SU-DHL-6 (cell line): ENCODE results near the gene EHD4.

ENCODE experiments used
- H2AFZ ChIP-seq: fragments of 200-600 bp; sonication (generic); 2 replicates; pipeline ENCODE4 v1.6.1; 2014; ENCODE audit warnings: low read depth, mild to moderate bottlenecking, moderate library complexity, mixed read lengths, antibody characterized with exemption, low read length; ENCODE audit not compliant: severe bottlenecking
- H3F3A ChIP-seq: fragments of 200-600 bp; shearing (Covaris generic); 2 replicates; pipeline ENCODE4 v1.6.0; 2016; ENCODE audit warnings: antibody characterized with exemption, mild to moderate bottlenecking; ENCODE audit not compliant: insufficient read depth
- H3K27ac ChIP-seq: fragments of 200-600 bp; sonication (generic); 2 replicates; pipeline ENCODE4 v1.5.1; 2016; ENCODE audit warnings: low read depth, mild to moderate bottlenecking, low read length, moderate library complexity, mixed read lengths
- H3K27me3 ChIP-seq: fragments of 200-600 bp; sonication (generic), shearing (Covaris generic); 2 replicates; pipeline ENCODE4 v1.6.0; 2014; ENCODE audit warnings: mild to moderate bottlenecking, low read length
- H3K36me3 ChIP-seq: fragments of 200-600 bp; sonication (generic); 2 replicates; pipeline ENCODE4 v1.6.1; 2014; ENCODE audit warnings: mild to moderate bottlenecking, low read length, mixed read lengths
- H3K4me2 ChIP-seq: fragments of 300-600, 200-600 bp; shearing (Covaris generic), sonication (generic); 2 replicates; pipeline ENCODE4 v1.6.0; 2014; ENCODE audit warnings: low read length, low read depth, mild to moderate bottlenecking; ENCODE audit not compliant: poor library complexity, severe bottlenecking
- H3K4me3 ChIP-seq: fragments of 200-600 bp; sonication (generic); 2 replicates; pipeline ENCODE4 v1.5.1; 2014; ENCODE audit warnings: antibody characterized with exemption, low read length, mild to moderate bottlenecking, mixed read lengths; ENCODE audit not compliant: insufficient read depth, poor library complexity, severe bottlenecking
- H3K79me2 ChIP-seq: fragments of 200-600 bp; sonication (generic); 2 replicates; pipeline ENCODE4 v1.6.1; 2014; ENCODE audit warnings: mild to moderate bottlenecking, low read length, moderate library complexity; ENCODE audit not compliant: insufficient read depth
- H3K9ac ChIP-seq: fragments of 200-600 bp; sonication (generic); 2 replicates; pipeline ENCODE4 v1.7.0; 2014; ENCODE audit warnings: mild to moderate bottlenecking, low read length
- H3K9me2 ChIP-seq: fragments of 200-600 bp; sonication (generic); replicated peaks from 2 replicates; pipeline ENCODE4 v1.6.1; 2014; ENCODE audit warnings: low read length; ENCODE audit not compliant: insufficient read depth
- H3K9me3 ChIP-seq: fragments of 200-600 bp; sonication (generic); 2 replicates; pipeline ENCODE4 v1.6.1; 2014; ENCODE audit warnings: low read length, mixed read lengths; ENCODE audit not compliant: insufficient read depth
- H4K20me1 ChIP-seq: fragments of 200-600 bp; sonication (generic); 2 replicates; pipeline ENCODE4 v1.6.1; 2014; ENCODE audit warnings: low read depth, mild to moderate bottlenecking, antibody characterized with exemption, low read length, moderate library complexity, mixed read lengths
- EZH2phosphoT487 ChIP-seq: fragments of 200-600 bp; sonication (generic), shearing (Covaris generic); conservative IDR thresholded peaks from 2 replicates; pipeline ENCODE4 v1.6.1; 2018; ENCODE audit warnings: mild to moderate bottlenecking, antibody characterized with exemption, low read length, moderate library complexity, mixed read lengths
- TF ChIP-seq, protein P1 (sequence below): fragments of 200-600 bp; sonication (generic); IDR thresholded peaks from one replicate; pipeline ENCODE4 v1.5.1; 2017; ENCODE audit warnings: antibody characterized with exemption, mild to moderate bottlenecking, low read length, moderate library complexity; ENCODE audit not compliant: insufficient read depth, poor library complexity, severe bottlenecking

EHD4 gene

DNA sequence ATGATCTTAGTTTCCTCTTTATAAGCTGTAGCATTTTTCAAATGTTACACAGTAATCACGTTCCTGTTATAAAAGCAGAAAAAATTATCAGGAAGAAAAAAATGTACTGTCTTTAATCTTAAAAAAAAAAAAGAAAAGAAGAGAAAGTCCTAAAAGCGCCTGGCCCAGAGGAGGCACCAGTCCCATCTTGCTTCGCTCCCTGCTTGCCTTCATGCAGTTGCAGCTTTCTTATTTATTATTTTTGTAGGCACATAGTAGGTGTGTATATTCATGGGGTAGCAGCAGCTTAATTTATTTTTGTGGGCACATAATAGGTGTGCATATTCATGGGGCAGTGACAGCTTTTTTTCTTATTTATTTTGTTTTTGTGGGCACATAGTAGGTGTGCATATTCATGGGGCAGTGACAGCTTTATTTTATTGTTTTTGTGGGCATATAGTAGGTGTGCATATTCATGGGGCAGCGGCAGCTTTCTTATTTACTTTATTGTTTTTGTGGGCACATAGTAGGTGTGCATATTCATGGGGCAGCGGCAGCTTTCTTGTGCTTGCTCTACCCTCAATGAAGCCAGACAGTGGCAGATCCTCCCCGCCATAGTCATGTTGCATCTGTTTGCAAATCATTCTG lies 5.5 kb upstream of the EHD4 start:
- no peaks in the 10 kb centered on the region for H3K27me3 ChIP-seq
- no peaks in the 10 kb centered on the region for H3K9me3 ChIP-seq
- H3F3A ChIP-seq = no peaks in the 10 kb centered on the region
- H3K27ac ChIP-seq = no peak overlapping the region
- H3K9ac ChIP-seq = no peak overlapping the region
- H2AFZ ChIP-seq = no peak overlapping the region
- H4K20me1 ChIP-seq = no peaks in the 10 kb centered on the region
- no peaks in the 10 kb centered on the region for H3K9me2 ChIP-seq
- TF ChIP-seq, protein P1, sequence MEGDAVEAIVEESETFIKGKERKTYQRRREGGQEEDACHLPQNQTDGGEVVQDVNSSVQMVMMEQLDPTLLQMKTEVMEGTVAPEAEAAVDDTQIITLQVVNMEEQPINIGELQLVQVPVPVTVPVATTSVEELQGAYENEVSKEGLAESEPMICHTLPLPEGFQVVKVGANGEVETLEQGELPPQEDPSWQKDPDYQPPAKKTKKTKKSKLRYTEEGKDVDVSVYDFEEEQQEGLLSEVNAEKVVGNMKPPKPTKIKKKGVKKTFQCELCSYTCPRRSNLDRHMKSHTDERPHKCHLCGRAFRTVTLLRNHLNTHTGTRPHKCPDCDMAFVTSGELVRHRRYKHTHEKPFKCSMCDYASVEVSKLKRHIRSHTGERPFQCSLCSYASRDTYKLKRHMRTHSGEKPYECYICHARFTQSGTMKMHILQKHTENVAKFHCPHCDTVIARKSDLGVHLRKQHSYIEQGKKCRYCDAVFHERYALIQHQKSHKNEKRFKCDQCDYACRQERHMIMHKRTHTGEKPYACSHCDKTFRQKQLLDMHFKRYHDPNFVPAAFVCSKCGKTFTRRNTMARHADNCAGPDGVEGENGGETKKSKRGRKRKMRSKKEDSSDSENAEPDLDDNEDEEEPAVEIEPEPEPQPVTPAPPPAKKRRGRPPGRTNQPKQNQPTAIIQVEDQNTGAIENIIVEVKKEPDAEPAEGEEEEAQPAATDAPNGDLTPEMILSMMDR = no peak
- H3K4me3 ChIP-seq = no peak overlapping the region
- no peaks in the 10 kb centered on the region for H3K79me2 ChIP-seq
- H3K4me2 ChIP-seq = no peak overlapping the region
- no peaks in the 10 kb centered on the region for H3K36me3 ChIP-seq

DNA sequence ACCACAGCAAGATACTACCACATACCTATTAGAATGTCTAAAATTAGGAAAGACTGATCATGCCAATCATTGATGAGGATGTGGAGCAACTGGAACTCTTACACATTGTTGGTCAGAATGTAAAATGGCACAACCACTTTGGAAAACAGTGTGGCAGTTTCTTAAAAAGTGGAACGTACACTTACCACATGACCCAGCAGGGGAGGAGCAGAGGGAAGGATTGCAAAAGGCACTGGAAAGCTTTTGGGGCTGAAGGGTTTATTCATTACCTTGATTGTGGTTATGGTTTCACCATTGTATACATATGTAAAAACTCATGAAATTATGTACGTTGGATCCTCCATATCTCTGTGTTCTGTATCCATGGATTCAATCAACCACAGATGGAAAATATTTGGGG lies 3.3 kb upstream of the EHD4 start:
- Histone ChIP-seq H3K9ac (no peak overlapping the region), H3K9me2 (no peaks in the 10 kb centered on the region), H3K4me2 (no peak overlapping the region), H3K27ac (no peak overlapping the region), H3K4me3 (no peak overlapping the region), H3K27me3 (no peaks in the 10 kb centered on the region), H3K9me3 (no peaks in the 10 kb centered on the region), H4K20me1 (no peaks in the 10 kb centered on the region), H3K79me2 (no peaks in the 10 kb centered on the region), H3F3A (peaks cover 10% of the 10 kb centered on the region), H3K36me3 (no peaks in the 10 kb centered on the region), H2AFZ (no peak overlapping the region)
- no peak for TF ChIP-seq EZH2phosphoT487
- TF ChIP-seq, protein P1 = no peak

DNA sequence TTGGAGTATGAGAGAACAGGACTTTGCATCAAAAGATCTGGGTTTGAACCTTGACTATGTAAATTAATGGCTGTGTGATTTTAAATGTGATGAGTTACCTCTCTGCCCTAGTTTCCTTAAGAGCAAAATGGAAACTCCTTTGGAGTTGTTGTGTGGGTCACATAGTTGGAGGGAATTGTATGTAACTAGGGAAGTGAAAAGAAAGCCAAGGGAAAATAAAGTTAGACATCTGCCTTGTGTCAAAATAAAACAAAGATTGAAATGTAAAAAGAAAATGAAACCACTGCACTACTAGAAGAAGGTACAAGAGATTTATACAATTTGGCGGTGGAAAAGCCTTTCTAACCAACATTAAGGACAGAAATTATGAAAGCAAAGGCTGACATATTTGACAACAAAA lies 1.7 kb upstream of the EHD4 start:
- H3K79me2 ChIP-seq = no peaks in the 10 kb centered on the region
- no peaks in the 10 kb centered on the region for H4K20me1 ChIP-seq
- H3K9ac ChIP-seq = no peak overlapping the region
- H2AFZ ChIP-seq = no peak overlapping the region
- H3K4me3 ChIP-seq = no peak overlapping the region
- no peaks in the 10 kb centered on the region for H3K27me3 ChIP-seq
- H3K36me3 ChIP-seq = no peaks in the 10 kb centered on the region
- no peaks in the 10 kb centered on the region for H3K9me2 ChIP-seq
- no peak for TF ChIP-seq EZH2phosphoT487
- TF ChIP-seq, protein P1 = no peak
- H3K4me2 ChIP-seq = no peak overlapping the region
- no peaks in the 10 kb centered on the region for H3K9me3 ChIP-seq
- H3F3A ChIP-seq = peaks cover 14% of the 10 kb centered on the region
- H3K27ac ChIP-seq = no peak overlapping the region
